Mesodermal cell (in vitro differentiated cells): ENCODE results near the gene SRRD.

Experiments
- H3K27ac ChIP-seq: 2 replicates; pipeline ENCODE4 v1.7.0; 2013; ENCODE audit warnings: mild to moderate bottlenecking, low read depth, low read length, moderate library complexity; ENCODE audit not compliant: severe bottlenecking
- H3K36me3 ChIP-seq: 2 replicates; pipeline ENCODE4 v1.7.1; 2013; ENCODE audit warnings: mild to moderate bottlenecking, low read length, moderate library complexity; ENCODE audit not compliant: control insufficient read depth, insufficient read depth
- H3K4me1 ChIP-seq: one replicate; pipeline ENCODE4 v1.7.1; 2013; ENCODE audit warnings: mild to moderate bottlenecking, low read length; ENCODE audit not compliant: insufficient read depth, control insufficient read depth, poor library complexity, severe bottlenecking
- H3K4me3 ChIP-seq: 2 replicates; pipeline ENCODE4 v1.7.0; 2013; ENCODE audit warnings: low read length, control low read depth, mild to moderate bottlenecking; ENCODE audit not compliant: insufficient read depth, poor library complexity, severe bottlenecking; ENCODE audit errors: extremely low read depth
- H3K9me3 ChIP-seq: 2 replicates; pipeline ENCODE4 v1.7.1; 2013; ENCODE audit warnings: mild to moderate bottlenecking, low read length, moderate library complexity; ENCODE audit not compliant: control insufficient read depth
- WGBS, 2 experiments: methylation state at CpG; one replicate each; pipeline ENCODE4 v1.1.5; 2013; ENCODE audit warnings: missing lambda C conversion rate in 2 of 2; ENCODE audit not compliant: insufficient coverage in 2 of 2; 5-methylcytosine and 5-hydroxymethylcytosine counted together

Gene SRRD

DNA sequence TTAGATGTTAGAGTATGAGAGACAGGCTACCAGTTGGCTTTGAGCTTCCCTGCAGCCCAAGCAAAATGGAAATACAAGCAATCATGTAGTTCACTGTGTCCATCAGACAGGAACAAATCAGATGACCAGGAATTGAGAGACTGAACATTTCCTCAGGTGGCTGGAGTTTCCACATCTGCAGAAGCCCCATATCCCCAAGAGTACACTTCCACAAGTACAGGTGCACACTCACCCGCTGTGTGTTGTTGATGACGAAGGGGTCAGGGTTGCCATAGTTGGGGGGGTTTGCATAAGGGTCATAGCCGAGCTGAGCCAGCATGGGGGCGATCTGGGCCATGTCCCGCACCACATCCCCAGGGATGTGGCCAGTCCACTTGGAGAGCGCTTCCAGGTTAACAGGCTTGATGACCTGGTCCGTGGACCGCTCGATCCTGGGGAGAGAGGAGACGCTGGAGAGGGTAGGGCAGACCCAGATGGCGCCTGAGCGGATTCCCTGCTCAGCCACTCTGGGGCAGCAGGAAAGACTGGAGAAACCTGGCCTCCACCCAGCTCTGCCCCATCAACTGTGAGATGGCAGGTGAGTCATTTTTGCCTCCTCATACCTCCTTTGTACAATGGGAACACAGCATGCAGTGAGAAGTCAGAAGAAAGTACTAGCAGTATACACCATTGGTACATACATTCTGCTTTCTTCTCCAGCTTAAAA lies 52.5 kb downstream of the SRRD start:
- H3K4me3 ChIP-seq = no peak overlapping the region
- peaks cover 51% of the 10 kb centered on the region for H3K36me3 ChIP-seq
- no peaks in the 10 kb centered on the region for H3K9me3 ChIP-seq

DNA sequence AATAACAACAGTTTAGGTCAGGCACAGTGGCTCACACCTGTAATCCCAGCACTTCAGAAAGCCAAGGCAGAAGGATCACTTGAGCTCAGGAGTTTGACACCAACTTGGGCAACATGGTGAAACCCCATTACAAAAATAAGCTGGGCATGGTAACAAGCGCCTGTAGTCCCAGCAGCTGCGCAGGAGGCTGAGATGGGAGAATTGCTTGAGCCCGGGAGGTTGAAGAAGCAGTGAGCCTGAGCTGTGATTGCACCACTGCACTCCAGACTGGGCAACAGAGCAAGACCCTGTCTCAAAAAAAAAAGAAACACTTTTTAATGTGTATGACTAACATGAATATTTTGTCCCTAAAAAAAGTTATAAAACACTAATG lies 53.1 kb downstream of the SRRD start:
- Histone ChIP-seq H3K27ac (no peak overlapping the region), H3K9me3 (no peaks in the 10 kb centered on the region), H3K4me3 (no peak overlapping the region), H3K36me3 (peaks cover 46% of the 10 kb centered on the region), H3K4me1 (peaks cover 14% of the 10 kb centered on the region)
- WGBS, 2 experiments = 100% methylated on average over 3 of the region's 3 CpGs; no CpG with 5 or more reads in 1 of the 2 experiments

More for the DNA sequence above, 52.5 kb downstream of the SRRD start:
- peaks cover 14% of the 10 kb centered on the region for H3K4me1 ChIP-seq
- 93 to 96% methylated on average over 10 to 11 of the region's 12 CpGs for WGBS, 2 experiments
- H3K27ac ChIP-seq = no peak overlapping the region

GRCh38 chr22:26540119-26540518 lies 56.4 kb downstream of the SRRD start:
- WGBS, 2 experiments = 100% methylated on average over 1 to 2 of the region's 2 CpGs
- no peaks in the 10 kb centered on the region for H3K9me3 ChIP-seq

DNA sequence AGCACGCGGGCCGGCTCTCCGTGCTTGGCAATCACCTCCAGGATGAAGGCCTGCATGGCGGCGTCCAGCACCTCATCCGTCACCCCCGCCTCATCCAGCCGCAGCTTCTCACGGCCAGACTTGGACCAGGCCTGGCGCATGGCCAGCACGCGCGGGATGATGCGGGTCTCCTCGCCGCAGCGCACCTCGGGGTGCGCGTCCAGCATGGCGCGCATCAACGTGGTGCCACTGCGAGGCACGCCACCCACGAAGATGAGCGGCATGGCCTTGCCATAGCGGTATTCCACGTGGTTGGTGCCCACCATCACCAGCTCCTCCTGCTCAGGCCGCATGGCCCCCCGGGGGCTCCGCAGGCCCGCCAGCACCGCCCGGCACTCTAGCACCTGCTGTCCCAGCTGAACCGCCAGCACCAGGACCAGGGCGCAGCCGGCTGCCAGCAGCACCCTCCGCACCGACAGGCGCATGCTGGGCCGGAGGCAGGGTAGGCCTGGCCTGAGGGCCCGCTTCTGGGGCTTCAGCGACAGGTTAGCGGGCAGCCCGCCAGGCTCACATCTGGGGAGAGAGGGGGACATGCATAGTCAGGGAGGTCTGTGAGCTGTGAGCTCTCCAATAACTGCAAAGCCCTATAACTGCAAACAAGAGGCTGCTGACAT lies 57.6 kb downstream of the SRRD start:
- WGBS, 2 experiments = 94 to 96% methylated on average over 44 to 47 of the region's 47 CpGs
- H3K4me1 ChIP-seq = no peaks in the 10 kb centered on the region
- peaks cover 41% of the 10 kb centered on the region for H3K36me3 ChIP-seq
- H3K27ac ChIP-seq = no peak overlapping the region
- no peaks in the 10 kb centered on the region for H3K9me3 ChIP-seq
- H3K4me3 ChIP-seq = no peak overlapping the region

More at GRCh38 chr22:26540119-26540518, 56.4 kb downstream of the SRRD start:
- Histone ChIP-seq H3K36me3 (peaks cover 42% of the 10 kb centered on the region), H3K4me3 (no peak overlapping the region), H3K27ac (no peak overlapping the region), H3K4me1 (no peaks in the 10 kb centered on the region)

GRCh38 chr22:26542831-26543230 lies 59.2 kb downstream of the SRRD start:
- H3K27ac ChIP-seq = no peak overlapping the region
- H3K4me3 ChIP-seq = no peak overlapping the region
- H3K9me3 ChIP-seq = no peaks in the 10 kb centered on the region
- H3K36me3 ChIP-seq = peaks cover 39% of the 10 kb centered on the region
- no peaks in the 10 kb centered on the region for H3K4me1 ChIP-seq
- WGBS, 2 experiments = 95 to 100% methylated on average over 3 of the region's 3 CpGs
